NCI-H2107 treated with DMSO at 0.1 percent for 48 hours (cell line): ENCODE measurements around the gene LRRC18.

ENCODE experiments used
- DNase-seq: peaks from one replicate; lab custom pipeline; 2025; ENCODE audit not compliant: unreplicated experiment; lab: John Stamatoyannopoulos, UW

LRRC18 gene

DNA sequence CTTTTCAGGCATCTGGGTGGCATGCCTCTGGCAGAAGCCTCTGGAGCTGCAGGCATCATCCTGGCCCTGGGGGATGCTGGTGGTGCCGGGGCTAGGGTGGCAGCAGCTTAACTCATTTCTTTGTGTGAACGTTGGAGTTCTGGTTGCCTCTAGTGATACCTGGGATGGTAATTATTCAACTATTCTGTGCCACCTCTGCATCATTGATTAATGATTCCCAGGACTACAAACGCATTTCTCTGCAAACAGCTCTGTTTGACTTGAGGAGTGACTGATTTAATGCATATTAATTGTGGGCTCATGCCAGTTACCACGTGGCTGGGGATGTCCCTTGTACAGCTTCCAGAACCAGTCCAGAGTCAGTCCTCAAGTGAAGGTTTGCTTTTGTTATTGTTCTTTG lies 55.9 kb downstream of the LRRC18 start:
- DNase-seq = no peak

- no peak for DNase-seq
Measured at GRCh38 chr10:48882881-48883280, 56.8 kb downstream of the LRRC18 start.

DNA sequence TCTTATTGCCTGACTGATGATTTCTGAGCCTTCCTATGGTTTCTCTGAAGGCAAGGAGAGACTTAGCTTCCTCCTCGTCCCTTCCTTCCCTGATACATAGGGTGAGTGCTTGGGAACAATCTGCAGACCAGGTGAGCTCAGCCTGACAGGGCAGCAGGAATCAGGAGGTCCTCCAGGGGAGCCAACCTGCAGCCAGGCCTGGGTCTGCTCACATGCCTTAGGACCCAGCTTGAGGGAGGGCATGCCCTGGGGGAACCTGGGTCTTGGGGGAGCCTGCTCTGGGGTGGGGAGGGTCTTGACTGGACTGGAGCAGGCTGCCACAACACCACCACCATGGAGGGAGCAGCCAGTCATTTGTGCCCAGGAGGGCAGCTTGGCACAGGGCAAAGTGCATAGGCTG lies 57.7 kb downstream of the LRRC18 start:
- no peak for DNase-seq

- DNase-seq = no peak
Measured at GRCh38 chr10:48880016-48880705, 59.5 kb downstream of the LRRC18 start.

DNA sequence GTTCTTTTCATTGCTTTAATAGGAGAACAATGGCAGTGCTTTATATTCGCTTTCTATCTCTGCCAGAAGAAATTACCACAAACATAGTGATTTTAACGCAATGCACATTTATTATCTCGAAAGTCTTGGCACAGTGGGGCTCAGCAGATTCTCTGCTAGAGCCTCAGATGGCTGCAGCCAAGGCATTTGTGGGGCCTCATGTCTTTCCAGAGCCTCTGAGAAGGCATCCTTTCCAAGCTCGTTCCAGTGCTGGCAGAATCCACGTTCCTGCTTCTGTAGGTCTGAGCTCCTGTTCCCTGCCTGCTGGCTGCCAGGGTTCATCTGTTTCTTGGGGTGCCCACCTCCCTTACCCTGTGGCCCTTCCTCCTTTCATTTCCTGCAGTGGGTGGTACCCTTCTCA lies 60.2 kb downstream of the LRRC18 start:
- no peak for DNase-seq

- no peak for DNase-seq
Measured at GRCh38 chr10:48878091-48878490, 61.5 kb downstream of the LRRC18 start.

GRCh38 chr10:48872234-48872633 lies 67.4 kb downstream of the LRRC18 start:
- DNase-seq = no peak
